Tibial nerve (tissue), 3 donors: Measurements from ENCODE around the gene OXCT2.

ENCODE experiments used
- EP300 ChIP-seq, 2 donors: sonication (generic); formaldehyde crosslinking; IDR thresholded peaks; one replicate each; pipeline ENCODE4 v1.6.1; 2017; ENCODE audit warnings: antibody characterized with exemption in 2 of 2, mild to moderate bottlenecking in 1 of 2
- POLR2A ChIP-seq, 2 donors: fragments of 450-650 bp; IDR thresholded peaks; one replicate each; pipeline ENCODE4 v1.6.1; 2017; ENCODE audit warnings: antibody characterized with exemption in 2 of 2, mild to moderate bottlenecking in 2 of 2, moderate library complexity in 2 of 2

DNA sequence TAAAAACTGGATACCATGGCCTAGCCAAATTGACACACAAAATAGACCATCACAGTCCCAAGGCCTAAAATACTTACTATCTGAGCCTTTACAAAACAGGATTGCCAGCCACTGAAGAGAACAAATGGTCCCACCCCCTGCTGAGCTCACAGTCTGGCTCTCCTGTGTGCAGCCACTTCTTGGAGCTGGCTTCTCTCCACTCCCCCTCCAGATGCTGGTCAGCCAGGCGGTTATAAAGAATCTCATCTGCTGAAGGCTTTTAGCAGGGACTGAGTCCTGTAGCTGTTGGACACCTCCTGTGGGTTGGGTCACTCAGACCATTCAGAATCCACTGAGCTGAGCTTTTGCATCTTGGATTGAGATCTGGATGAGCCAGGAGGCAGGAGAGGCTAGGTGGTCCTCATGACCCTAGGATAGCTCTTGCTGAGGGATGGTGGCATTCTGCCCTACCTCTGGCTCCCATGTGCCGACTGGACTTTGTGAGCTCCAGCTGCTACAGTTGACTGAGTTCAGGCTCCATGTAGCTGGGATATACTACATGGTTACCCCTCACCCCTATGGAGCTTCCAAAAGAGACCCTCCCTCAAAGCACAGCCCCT, 16.1 kb downstream of the OXCT2 start:
- TF ChIP-seq POLR2A (IDR thresholded peaks at IDR 0.05), result no peak
- no peak for TF ChIP-seq EP300 (IDR thresholded peaks at IDR 0.05)
